ENCODE results near the gene NRG3. TPM values are rescaled to one million over a fixed set of nuclear protein-coding genes. Genes with fewer than 3 reads are reported as not detected.

Gene NRG3
- total RNA-seq, 1 experiment from 2014 or later = 0.66 TPM

- ChIA-PET CTCF (no interaction called here), POLR2A (no interaction called here)
- Mint-ChIP-seq H3K9me3 (ENCODE audit: unreplicated experiment) (no peaks in the 10 kb centered on the region), H3K4me3 (ENCODE audit: unreplicated experiment) (no peak overlapping the region), H3K27ac (ENCODE audit: unreplicated experiment) (no peak overlapping the region), H3K36me3 (ENCODE audit: insufficient read depth, unreplicated experiment) (no peaks in the 10 kb centered on the region), H3K4me1 (ENCODE audit: low read depth, unreplicated experiment) (no peaks in the 10 kb centered on the region), H3K27me3 (ENCODE audit: insufficient read depth, unreplicated experiment) (peaks cover 12% of the 10 kb centered on the region)
- H3K4me3 ChIP-seq (ENCODE audit: low read depth, low read length) = no peak overlapping the region
- no peaks in the 10 kb centered on the region for H3K9me3 ChIP-seq
- intact Hi-C loops (cut with micrococcal nuclease; ENCODE audit: unreplicated experiment) = no loop called here
- no peaks in the 10 kb centered on the region for H3K36me3 ChIP-seq (ENCODE audit: control insufficient read depth, insufficient read depth, low read length)
- DNase-seq = no peak
- no peak for TF ChIP-seq CTCF (IDR thresholded peaks at IDR 0.05; ENCODE audit: insufficient read depth in 1 of 2, low read depth in 1 of 2, low read length in 1 of 2, severe bottlenecking in 1 of 2, unreplicated experiment in 1 of 2)
- H3K27me3 ChIP-seq (replicated peaks; ENCODE audit: control insufficient read depth, insufficient read depth, low read length) = no peaks in the 10 kb centered on the region
- no TSS peak for BruUV-seq (replicated peaks)
- no peaks in the 10 kb centered on the region for H3K4me1 ChIP-seq
Observed at GRCh38 chr10:81909453-81909852, 34.5 kb downstream of the NRG3 start.

GRCh38 chr10:81911328-81911727 lies 36.3 kb downstream of the NRG3 start:
- H3K4me3 ChIP-seq (ENCODE audit: low read depth, low read length) = no peak overlapping the region
- Mint-ChIP-seq H3K4me1 (ENCODE audit: low read depth, unreplicated experiment) (no peaks in the 10 kb centered on the region), H3K9me3 (ENCODE audit: unreplicated experiment) (no peaks in the 10 kb centered on the region), H3K27me3 (ENCODE audit: insufficient read depth, unreplicated experiment) (peaks cover 8% of the 10 kb centered on the region), H3K4me3 (ENCODE audit: unreplicated experiment) (no peak overlapping the region), H3K27ac (ENCODE audit: unreplicated experiment) (no peak overlapping the region), H3K36me3 (ENCODE audit: insufficient read depth, unreplicated experiment) (no peaks in the 10 kb centered on the region)
- H3K36me3 ChIP-seq (ENCODE audit: control insufficient read depth, insufficient read depth, low read length) = no peaks in the 10 kb centered on the region
- no peaks in the 10 kb centered on the region for H3K27me3 ChIP-seq (replicated peaks; ENCODE audit: control insufficient read depth, insufficient read depth, low read length)
- H3K9me3 ChIP-seq = no peaks in the 10 kb centered on the region
- no peaks in the 10 kb centered on the region for H3K4me1 ChIP-seq
- TF ChIP-seq CTCF (IDR thresholded peaks at IDR 0.05; ENCODE audit: insufficient read depth in 1 of 2, low read depth in 1 of 2, low read length in 1 of 2, severe bottlenecking in 1 of 2, unreplicated experiment in 1 of 2) = no peak
- CTCF ChIA-PET = no interaction called here
- no peak for DNase-seq
- POLR2A ChIA-PET = no interaction called here
- no TSS peak for BruUV-seq (replicated peaks)
- intact Hi-C loops (cut with micrococcal nuclease; ENCODE audit: unreplicated experiment) = no loop called here

- intact Hi-C loops (cut with micrococcal nuclease; ENCODE audit: unreplicated experiment) = no loop called here
- POLR2A ChIA-PET = no interaction called here
- no TSS peak for BruUV-seq (replicated peaks)
Observed at GRCh38 chr10:81914736-81915503, 39.9 kb downstream of the NRG3 start.

More at GRCh38 chr10:81914736-81915503, 39.9 kb downstream of the NRG3 start:
- no peaks in the 10 kb centered on the region for H3K27me3 ChIP-seq (replicated peaks; ENCODE audit: control insufficient read depth, insufficient read depth, low read length)
- H3K9me3 Mint-ChIP-seq (ENCODE audit: unreplicated experiment) = no peaks in the 10 kb centered on the region
- H3K27me3 Mint-ChIP-seq (ENCODE audit: insufficient read depth, unreplicated experiment) = peaks cover 5% of the 10 kb centered on the region
- H3K27ac Mint-ChIP-seq (ENCODE audit: unreplicated experiment) = no peak overlapping the region
- H3K36me3 Mint-ChIP-seq (ENCODE audit: insufficient read depth, unreplicated experiment) = no peaks in the 10 kb centered on the region
- H3K36me3 ChIP-seq (ENCODE audit: control insufficient read depth, insufficient read depth, low read length) = no peaks in the 10 kb centered on the region
- no peaks in the 10 kb centered on the region for H3K4me1 Mint-ChIP-seq (ENCODE audit: low read depth, unreplicated experiment)
- no peak for DNase-seq
- no peak overlapping the region for H3K4me3 ChIP-seq (ENCODE audit: low read depth, low read length)
- no peaks in the 10 kb centered on the region for H3K4me1 ChIP-seq
- TF ChIP-seq CTCF (IDR thresholded peaks at IDR 0.05; ENCODE audit: insufficient read depth in 1 of 2, low read depth in 1 of 2, low read length in 1 of 2, severe bottlenecking in 1 of 2, unreplicated experiment in 1 of 2) = no peak
- CTCF ChIA-PET = no interaction called here
- no peaks in the 10 kb centered on the region for H3K9me3 ChIP-seq
- no peak overlapping the region for H3K4me3 Mint-ChIP-seq (ENCODE audit: unreplicated experiment)

All from Caco-2 (cell line).